Measurements from ENCODE around the gene RBM19.

Gene RBM19

GRCh38 chr12:113880988-113881962, 84.8 kb downstream of the RBM19 start:
- no peak for DNase-seq (ENCODE audit: low read depth)

GRCh38 chr12:113880326-113880725, 85.8 kb downstream of the RBM19 start:
- no peak for DNase-seq (ENCODE audit: low read depth)

- DNase-seq (ENCODE audit: low read depth): no peak
These were observed 86.5 kb downstream of the RBM19 start for GRCh38 chr12:113879658-113880057.

DNA sequence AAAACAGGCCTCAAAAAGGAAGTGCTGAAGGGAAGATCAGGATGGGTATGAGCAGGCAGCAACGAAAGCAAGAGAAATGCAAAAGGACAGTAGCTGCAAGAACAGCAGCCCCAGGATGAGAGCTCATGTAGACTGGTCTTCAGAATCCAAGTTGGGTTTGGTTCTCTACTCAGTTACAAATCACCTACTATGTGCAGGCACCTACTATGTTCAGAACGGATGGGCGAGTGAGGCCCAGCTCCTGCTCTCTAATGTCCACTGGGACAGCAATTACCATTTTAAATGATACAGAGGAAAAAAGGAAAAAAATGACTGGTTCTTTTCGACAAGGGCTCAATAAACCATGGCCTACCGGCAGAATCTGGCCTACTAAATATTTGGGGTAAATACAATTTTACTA, 88.5 kb downstream of the RBM19 start:
- DNase-seq (ENCODE audit: low read depth): no peak

GRCh38 chr12:113876160-113876559, 90.0 kb downstream of the RBM19 start:
- DNase-seq (ENCODE audit: low read depth): no peak

- no peak for DNase-seq (ENCODE audit: low read depth)
These were observed 90.4 kb downstream of the RBM19 start for GRCh38 chr12:113875691-113876090.

DNA sequence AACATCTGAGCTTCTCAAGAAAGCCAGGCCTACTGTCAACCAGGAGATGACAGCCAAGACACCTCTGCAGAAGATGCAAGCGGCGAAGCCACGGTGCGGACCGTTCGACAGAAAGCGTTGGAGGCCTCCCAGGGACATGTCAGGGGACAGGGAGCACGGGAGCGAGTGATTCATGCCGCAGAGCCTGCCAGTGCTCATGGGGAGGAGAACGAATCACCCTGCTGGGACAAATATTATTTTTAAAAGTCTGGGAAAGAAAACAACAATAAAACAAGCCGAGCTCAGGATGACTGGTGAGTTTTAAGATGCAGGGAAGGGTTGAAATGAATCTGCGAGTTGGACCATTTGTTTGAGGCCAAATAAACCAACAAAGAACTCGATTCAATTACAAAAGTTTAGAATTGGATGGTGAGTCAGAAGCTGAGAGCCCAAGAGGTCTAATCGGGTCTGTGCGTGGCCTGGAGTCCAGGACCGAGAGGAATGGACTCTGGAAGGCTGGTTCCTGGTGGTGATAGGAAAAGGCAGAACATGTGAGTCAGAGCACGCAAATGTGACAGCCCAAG, 91.0 kb downstream of the RBM19 start:
- DNase-seq (ENCODE audit: low read depth): no peak

DNA sequence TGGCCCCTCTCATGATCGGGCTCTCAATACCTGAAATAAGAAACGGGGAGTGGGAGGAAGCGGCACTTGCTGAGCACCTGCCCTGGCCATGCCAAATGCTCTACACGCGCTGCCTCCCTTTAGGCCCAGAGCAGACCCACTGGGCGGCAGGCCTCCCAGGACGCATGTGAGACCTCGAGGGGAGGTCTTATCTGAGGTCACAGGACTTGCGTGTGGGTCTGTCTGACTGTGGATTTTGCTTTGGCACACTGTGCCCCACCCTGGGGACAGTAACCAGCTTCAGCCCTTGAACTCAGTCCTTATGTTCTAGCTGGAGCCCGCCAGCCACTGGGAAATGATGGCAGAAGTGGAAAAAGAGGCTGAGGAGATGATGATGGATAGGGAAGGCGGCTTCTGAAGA, 91.8 kb downstream of the RBM19 start:
- DNase-seq (ENCODE audit: low read depth): no peak

GRCh38 chr12:113873740-113874139, 92.4 kb downstream of the RBM19 start:
- no peak for DNase-seq (ENCODE audit: low read depth)

DNA sequence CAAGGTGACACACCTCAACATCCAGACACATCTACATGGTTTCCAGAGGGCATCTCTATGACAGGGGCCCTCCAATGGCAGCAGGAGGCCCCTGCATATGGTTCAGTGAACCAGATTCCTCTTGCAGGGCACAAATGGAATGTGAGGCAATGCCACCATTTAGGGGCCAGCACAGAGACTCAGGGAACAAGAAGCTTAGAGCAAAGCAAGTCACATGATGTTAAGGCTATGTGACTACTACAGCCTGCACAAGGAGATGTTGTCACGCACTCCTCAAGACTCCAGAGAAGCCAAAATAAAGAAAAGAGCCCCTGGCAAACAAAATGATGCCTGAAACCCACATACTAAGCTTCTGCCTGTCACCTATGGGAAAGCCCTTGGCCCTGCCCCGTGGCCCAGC, 95.2 kb downstream of the RBM19 start:
- DNase-seq (ENCODE audit: low read depth): no peak

GRCh38 chr12:113870035-113870434, 96.1 kb downstream of the RBM19 start:
- DNase-seq (ENCODE audit: low read depth): no peak

- DNase-seq (ENCODE audit: low read depth): no peak
These were observed 97.8 kb downstream of the RBM19 start for GRCh38 chr12:113868365-113868764.

- no peak for DNase-seq (ENCODE audit: low read depth)
These were observed 98.9 kb downstream of the RBM19 start for GRCh38 chr12:113867258-113867657.

- DNase-seq (ENCODE audit: low read depth): no peak
These were observed 99.6 kb downstream of the RBM19 start for GRCh38 chr12:113866496-113866895.

GRCh38 chr12:113863455-113863845, 102.7 kb downstream of the RBM19 start:
- no peak for DNase-seq (ENCODE audit: low read depth)

- no peak for DNase-seq (ENCODE audit: low read depth)
These were observed 103.3 kb downstream of the RBM19 start for GRCh38 chr12:113862590-113863454.

DNA sequence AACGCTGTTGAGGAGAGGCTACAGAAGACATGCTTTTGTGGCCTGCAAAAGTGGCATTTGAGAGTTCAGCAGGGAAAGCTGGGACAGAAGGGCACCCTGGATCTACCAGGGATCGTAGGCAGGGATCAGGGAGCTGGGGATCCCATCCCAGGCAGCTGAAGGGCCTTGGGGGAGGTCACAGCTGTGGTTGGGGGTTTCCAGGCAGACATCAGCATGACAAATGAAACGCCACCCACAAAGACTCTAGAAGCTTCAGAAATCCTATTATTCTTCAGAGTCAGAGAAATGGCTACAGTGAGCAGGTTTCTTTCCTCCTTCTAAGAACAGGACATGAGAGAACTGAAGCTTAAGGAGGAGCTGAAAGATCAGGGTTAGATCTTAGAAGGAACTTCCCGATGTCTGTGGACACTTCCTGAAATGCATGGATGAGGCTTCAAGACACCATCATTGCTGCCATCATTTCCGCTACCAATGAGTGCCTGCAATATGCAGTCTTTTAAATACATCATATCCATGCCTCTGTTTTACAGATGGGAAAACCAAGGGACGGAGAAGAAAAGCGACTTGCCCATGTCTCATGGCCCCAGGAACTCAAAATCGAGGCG, 104.3 kb downstream of the RBM19 start:
- DNase-seq (ENCODE audit: low read depth): no peak

- DNase-seq (ENCODE audit: low read depth): no peak
These were observed 105.2 kb downstream of the RBM19 start for GRCh38 chr12:113860950-113861349.

DNA sequence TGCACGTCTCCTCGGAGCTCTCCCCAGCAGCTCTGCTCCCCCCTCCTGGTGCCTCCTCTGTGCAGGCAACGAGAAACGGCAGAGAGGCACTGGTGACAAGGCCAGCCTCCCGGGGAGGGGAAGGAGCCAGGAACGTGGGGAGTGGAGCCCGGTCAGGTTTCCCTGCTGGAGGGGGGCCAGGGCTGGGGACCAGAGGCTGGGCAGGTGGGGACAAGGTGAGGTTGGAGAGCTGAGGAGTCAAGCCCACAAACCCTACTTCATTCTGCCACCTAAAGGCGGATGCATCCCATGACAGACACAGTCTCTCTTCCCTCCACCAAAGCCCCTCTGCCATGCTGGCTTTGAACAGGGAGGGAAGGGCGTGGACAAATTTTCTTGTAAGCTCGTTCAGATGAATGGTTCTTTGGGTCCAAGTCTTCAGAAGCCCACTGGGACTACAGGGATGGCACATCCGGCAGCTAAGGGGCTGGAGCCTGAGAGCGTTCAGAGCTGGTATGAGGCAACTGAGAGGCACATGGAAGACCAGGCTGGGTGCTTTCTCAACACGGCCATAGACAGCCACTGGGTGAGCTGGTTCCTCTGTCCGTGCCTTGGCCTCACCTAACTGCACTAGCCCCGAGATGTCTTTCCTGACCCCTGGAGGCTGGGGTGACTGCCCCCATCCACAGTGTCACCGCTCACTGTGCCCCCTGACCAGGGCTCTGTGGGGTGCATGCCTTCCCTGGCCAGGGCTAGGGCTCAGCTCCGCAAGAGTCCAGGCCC, 105.9 kb downstream of the RBM19 start:
- DNase-seq (ENCODE audit: low read depth): no peak

DNA sequence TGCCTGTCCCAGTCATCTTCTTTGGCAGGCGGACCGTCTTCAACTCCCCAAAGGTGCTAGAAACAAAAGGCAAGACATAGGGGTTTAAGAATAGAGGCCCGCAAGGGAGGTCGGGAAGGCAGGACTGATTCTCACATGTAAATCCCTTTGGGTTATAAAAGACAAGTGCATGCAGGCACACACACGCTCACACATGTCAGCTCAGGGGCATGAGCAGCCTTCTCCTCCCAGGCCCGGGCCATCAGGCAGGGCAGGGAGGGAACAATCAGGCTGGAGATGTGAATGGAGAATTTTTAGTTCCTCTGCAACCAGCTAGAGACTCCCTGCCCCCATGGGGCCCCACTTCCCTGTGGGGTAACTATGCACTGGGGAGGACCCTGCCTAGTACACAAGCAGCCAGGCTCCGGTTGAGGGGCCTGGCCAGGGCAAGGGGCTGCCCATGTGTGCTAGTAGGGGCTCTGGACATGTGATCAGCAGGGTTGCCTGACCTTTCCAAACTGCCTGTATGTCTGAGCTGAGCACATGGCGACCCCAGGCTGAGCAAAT, 107.2 kb downstream of the RBM19 start:
- no peak for DNase-seq (ENCODE audit: low read depth)

GRCh38 chr12:113857371-113857770, 108.8 kb downstream of the RBM19 start:
- DNase-seq (ENCODE audit: low read depth): no peak

Measured in HS-27A (cell line).